GM21515 (cell line): Measurements from ENCODE around the gene TRAP1.
A peak's percentile ranks its signal among the peaks of the same experiment; 100 is the strongest.
"Not testable (repeated sequence)": the region's sequence is repeated elsewhere in the genome, so short reads cannot be mapped to it uniquely, and the experiment has no call there.

ENCODE experiments used
- ATAC-seq: cut with Tn5 transposase; IDR thresholded peaks from one replicate; pipeline ENCODE4 v1.9.1; 2021; ENCODE audit not compliant: unreplicated experiment

Gene TRAP1

DNA sequence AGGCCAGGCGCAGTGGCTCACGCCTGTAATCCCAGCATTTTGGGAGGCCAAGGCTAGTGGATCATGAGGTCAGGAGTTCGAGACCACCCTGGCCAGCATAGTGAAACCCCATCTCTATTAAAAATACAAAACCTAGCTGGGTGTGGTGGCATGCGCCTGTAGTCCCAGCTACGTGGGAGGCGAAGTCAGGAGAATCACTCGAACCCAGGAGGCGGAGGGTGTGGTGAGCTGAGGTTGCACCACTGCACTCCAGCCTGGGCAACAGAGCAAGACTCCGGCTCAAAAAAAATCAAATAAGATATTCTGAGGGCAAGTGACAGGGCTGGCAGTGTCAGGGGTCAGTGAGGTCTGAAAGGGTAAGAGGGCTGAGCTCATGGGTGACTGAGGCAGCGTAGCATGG, 2.9 kb downstream of the TRAP1 start:
- not testable (repeated sequence) for ATAC-seq

- no peak for ATAC-seq
These were observed 3.6 kb downstream of the TRAP1 start for GRCh38 chr16:3713587-3714242.

DNA sequence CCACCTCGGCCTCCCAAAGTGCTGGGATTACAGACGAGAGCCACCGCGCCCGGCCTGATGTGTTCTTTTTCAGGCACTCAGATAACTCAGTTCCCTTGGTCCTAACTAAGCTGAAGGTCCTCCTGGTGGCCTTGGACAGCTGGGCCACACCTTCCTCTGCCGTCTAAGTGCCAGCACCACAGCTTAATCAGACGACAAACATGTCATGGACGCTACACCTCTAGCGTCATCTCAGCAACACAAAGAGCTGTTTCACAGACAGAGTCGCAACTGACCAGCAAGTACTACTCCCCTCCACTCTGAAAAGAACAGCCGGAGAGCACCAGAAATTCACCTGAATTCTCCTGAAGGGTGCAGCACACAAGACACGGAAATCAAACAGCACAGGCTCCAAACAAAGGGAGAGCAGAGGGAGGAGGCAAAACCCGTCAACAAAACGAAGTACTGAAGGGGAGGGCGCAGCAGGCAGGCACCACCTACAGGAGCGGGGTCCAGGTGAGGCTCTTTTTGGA, 4.4 kb downstream of the TRAP1 start:
- ATAC-seq, result no peak

DNA sequence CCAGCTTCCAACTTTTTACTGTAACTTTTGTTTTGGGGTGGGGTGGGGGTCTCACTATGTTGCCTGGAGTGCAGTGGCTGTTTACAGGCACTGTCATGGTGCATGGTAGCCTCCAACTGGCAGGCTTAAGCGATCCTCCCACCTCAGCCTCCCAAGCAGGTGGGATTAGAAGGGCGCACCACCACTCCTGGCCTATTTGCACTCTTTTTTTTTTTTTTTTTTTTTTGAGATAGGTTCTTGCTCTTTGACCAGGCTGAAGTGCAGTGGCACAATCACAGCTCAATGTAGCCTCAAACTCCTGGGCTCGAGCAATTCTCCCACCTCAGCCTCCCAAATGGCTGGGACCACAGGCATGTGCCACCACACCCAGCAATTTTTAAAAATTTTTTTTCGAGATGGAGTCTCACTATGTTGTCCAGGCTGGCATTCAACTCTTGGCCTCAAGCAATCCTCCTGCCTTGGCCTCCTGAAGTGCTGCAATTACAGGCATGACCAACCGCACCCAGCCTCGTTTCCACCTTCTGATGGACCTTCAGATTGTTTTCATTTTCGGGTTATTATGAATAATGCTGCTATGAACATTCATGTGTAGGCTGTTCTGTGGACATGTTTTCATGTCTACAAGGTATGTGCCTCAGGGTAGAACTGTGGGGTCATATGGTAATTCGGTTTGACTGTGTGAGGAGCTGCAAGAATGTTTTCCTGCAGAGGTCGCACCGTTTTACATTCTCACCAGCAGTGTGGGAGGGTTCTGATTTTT, 10.9 kb downstream of the TRAP1 start:
- ATAC-seq, result no peak

DNA sequence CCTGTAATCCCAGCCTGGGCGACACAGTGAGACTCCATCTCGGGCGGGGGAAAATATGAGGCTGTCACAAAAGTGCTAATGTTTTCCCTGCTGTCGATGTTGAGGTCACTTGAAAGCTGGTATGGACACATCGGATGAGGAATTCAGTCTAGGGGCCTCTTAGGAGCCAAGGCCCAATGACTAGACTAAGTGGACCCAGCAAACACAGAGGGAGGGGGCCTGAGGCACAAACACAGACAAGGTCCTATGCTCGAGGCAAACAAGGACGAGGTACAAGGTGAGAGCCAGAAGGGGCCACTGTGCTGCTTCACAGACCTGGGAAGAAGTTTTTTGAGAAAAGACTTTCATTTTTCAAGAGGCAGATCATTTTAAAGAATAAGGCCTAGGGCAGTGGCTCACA, 15.2 kb downstream of the TRAP1 start:
- ATAC-seq, result no peak

DNA sequence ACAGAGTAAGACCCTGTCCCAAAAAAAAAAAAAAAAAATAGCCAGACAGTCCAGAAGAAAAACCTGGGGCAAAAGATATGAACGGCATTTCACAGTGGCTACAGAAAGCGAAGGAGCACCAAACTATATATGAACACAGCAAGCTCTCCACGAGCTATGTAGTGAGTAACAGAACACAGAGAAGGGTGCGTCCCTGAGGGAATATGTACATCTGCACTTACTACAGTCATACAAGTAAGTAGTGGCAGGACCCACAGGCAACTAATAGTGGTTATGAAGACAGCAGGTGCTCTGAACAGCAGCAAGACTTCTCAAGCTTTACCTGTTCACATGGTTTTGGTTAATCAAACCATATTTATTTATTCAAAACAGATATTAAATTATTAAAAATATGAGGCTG, 15.8 kb downstream of the TRAP1 start:
- ATAC-seq, result no peak

DNA sequence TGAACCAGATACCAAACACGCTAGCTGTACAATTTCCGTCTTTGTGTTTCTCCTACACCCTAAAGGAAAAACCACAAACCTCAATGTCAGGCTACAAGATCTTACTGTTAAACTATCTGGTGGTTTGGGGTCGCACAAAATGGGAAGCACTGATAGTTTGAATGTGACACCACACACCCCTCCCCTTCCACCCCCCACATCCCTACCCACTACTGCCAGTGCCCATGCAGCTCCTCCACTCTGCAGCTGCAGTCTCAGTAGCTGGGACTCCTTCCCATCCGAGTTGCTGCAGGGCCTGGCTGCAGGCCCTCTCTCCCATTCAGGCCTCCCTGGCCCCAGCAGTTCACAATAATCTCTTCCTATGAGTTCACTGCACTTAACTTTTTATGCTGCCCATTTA, 18.4 kb downstream of the TRAP1 start:
- ATAC-seq, result no peak

DNA sequence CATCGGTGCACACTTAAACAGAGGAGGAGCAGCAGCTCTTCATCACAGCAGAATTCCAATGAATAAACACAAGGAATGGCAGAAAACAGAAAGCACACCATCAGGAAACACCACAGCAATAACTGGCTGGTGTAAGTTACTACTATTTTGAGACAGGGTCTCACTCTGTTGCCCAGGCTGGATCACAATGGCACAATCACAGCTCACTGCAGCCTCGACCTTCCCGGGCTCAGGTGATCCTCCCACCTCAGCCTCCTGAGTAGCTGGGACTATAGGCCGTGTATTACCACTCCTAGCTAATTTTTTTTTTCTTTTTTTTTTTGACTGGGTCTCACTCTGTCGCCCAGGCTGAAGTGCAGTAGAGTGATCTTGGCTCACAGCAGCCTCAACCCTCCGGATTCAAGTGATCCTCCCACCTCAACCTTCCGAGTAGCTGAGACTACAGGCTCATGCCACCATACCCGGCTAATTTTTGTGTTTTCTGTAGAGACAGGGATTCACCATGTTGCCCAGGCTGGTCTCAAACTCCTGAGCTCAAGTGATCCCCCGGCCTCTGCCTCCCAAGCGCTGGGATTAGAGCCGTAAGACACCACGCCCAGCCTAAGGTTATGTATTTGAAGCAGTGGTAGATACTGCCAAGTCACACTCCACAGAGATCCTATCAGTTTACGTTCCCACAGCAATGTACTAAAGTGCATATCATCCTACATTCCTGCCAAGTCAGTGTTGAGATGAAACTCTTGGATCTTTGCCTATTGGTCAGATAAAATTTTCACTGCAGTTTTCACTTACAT, 20.7 kb downstream of the TRAP1 start:
- ATAC-seq, result no peak

- ATAC-seq, result no peak
These were observed 21.5 kb downstream of the TRAP1 start for GRCh38 chr16:3695610-3696369.

DNA sequence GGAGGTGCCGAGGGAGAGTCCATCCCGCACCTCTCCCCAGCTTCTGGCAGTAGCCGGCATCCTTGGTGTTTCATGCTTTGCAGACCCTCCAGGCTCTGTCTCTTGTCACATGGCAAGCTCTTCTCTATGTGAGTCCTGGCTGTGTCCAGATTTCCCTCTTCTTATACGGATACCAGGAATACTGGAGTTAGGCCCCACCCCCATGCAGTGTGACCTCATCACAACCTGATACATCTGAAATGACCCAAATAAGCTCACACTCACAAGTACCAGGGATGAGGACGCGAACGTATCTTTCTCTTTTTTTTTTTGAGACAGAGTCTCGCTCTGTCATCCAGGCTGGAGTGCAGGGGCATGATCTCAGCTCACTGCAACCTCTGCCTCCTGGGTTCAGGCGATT, 23.3 kb downstream of the TRAP1 start:
- ATAC-seq, result no peak

- ATAC-seq, result no peak
These were observed 25.6 kb downstream of the TRAP1 start for GRCh38 chr16:3691761-3692160.

DNA sequence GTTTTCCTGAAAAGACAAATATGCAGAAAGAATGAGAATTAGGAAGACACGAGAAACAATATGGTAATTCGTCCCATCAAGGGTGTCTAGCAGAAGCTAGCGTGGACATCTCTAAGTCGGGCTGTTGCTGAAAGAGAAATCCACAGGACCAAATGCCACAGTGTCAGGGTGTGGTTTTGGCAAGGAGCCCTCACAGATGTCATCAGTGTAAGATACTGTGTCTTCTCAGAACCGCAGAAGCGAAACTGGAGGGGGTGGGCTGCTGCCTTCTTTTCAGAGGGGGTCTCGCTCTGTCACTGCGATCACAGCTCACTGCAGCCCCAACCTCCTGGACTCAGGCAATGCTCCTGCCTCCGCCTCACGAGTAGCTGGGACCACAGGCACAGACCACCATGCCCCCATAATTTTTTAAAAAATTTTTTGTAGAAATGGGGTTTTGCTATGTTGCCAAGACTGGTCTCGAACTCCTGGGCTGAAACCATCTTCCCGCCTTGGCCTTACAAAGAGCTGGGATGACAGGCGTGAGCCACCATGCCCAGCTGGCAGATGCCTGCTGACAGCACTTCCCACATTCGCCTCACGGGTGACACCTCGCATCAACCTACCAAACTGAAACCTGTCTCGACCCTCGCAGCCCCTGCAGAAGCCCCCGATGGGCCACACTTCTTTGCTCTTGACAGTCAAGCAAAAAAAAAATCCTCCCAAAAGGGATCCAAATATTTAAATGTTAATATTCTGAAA, 26.2 kb downstream of the TRAP1 start:
- no peak for ATAC-seq

GRCh38 chr16:3690470-3690928, 26.8 kb downstream of the TRAP1 start:
- ATAC-seq, result peak; percentile 78

GRCh38 chr16:3689731-3690130, 27.6 kb downstream of the TRAP1 start:
- no peak for ATAC-seq

- ATAC-seq, result no peak
These were observed 29.5 kb downstream of the TRAP1 start for GRCh38 chr16:3687792-3688191.

GRCh38 chr16:3687021-3687420, 30.3 kb downstream of the TRAP1 start:
- ATAC-seq, result no peak

DNA sequence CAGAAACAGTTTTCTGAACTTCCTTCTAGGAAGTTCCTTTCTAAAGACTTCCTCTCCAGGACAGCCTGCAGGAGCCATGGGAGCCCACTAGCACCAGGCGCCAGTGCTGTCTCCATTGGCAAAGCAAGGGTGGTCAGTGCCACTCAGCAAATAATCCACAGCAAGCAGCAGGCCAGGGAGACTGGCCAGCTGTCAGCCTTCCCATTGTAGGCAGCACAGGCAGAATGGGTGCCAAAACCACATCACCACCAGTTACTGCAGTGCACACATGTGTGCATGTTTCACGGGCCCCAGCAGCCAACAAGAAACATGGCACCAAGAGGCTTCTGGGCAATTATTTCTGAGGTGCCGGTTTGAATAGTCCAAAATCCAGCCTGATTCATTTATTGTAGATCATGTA, 36.1 kb downstream of the TRAP1 start:
- no peak for ATAC-seq

GRCh38 chr16:3677994-3678393, 39.3 kb downstream of the TRAP1 start:
- ATAC-seq, result no peak

- no peak for ATAC-seq
These were observed 41.7 kb downstream of the TRAP1 start for GRCh38 chr16:3675601-3676130.
